HG03066 (cell line): ENCODE results near the gene FABP1.

ENCODE experiments used
- ATAC-seq: cut with Tn5 transposase; IDR thresholded peaks from one replicate; pipeline ENCODE4 v1.9.1; 2021; ENCODE audit warnings: low read depth; ENCODE audit not compliant: unreplicated experiment

FABP1 gene

GRCh38 chr2:88127888-88128653 is at the start of gene FABP1:
Gene FABP1 (minus strand): TSS chr2:88128062. CDS start chr2:88128017, 45 bp downstream.
- ATAC-seq = no peak

DNA sequence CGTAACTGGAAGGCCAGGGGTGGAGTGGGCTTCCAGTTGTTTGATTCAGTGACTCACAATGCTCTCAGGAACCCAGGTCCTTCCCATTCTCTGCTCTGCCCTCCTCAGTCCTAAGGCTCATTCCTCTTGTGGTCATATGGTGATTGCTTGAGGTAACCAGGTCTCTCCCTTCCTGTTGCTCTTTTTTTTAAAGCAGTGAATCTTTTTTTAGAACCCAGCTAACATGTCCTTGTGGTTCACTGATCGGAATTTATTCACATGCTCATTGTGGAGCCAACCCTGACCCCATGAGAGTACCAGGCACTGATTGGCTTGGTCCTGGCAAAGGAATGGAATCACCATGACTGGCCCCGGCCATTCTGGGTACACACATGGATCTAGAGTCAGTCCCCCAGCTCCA is 49.7 kb upstream of the FABP1 start:
- no peak for ATAC-seq

DNA sequence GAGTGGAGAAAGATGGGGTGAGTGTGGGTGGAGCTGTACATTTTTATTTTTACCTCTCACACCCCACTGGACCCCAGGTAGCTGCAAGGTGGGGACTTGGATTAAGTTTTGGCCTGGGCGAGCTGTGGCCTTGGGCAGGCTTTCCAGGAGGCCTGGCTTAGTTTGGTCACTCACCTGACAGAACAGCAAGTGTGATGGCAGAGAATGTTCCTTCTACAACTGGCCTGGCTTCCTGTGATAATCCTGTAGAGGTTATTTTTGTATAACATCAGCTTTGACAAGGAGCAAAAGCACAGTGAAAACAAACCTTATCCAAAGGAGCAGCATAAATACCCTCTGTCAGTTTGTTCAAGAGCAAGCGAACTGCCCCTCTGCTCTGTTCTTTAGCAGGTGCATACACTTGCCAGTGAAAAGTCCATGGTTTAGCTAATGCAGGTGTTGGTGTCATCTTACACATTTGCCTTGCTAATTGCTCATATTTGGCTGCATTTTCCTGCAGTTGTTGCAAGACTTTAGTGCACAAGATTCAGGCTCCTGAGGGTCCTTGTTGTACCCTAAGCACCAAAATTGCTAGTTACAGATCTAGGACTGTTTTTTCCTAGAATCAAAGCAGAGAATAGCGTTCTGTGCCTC is 48.6 kb upstream of the FABP1 start:
- ATAC-seq = no peak

DNA sequence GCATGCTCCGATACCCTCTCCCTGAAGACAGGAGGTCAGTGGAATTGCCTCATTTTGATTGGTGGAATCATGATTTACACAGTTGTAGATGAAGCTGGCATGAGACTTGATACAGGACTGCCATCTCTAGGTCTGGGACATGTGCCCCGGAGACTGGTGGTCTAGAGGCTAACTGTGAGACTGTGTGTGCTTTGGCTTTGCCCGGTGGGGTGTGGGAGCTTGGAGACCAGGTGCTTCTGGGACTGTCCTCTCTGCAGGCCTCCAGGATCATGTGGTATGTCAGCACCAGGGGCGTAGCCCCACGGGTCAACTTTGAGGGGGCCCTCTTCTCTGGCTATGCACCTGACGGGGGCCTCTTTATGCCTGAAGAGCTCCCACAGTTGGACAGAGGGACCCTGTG is 45.0 kb upstream of the FABP1 start:
- ATAC-seq = no peak

DNA sequence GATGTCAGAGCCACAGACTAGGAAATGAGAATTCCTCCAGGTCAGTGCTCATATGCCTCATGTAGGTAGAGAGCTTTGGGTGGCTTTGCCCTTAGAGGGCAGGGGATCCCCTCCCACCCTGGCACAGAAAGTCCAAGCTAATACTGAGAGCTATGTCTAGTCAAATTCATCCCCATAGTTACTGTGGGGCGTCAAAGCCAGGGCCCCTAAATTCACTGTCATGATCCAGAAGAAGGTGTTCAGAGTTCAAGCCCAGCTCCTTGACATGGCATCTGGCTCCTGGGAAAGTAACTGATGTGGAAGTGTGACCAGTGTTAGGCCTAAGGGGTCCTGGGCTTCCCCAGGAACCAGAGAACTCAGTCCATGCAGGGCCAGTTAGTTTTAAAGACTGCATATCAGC is 44.1 kb upstream of the FABP1 start:
- no peak for ATAC-seq

DNA sequence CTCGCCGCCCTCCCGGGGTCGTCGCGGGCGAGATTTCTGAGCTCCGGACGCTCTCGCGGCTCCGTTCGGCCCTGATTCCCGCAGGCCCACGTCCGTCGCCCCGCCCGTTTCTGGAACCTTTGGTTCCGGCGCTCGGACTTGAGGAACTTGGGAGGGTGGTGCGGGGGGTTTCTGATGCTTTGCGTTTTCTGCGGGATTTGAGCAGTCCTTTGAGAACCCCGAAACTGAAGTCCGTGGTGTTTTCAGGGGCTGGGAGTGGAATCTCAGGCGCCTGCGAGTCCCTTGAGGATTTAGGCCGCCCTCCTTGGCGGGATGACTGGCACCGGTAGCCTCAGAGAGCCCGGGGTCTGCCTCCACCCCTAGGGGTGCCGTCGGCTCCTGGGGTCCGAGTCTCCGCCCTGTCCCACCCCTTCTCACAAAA is 42.6 kb upstream of the FABP1 start:
- ATAC-seq = no peak

GRCh38 chr2:88168386-88168785 is 40.5 kb upstream of the FABP1 start:
- ATAC-seq = no peak

DNA sequence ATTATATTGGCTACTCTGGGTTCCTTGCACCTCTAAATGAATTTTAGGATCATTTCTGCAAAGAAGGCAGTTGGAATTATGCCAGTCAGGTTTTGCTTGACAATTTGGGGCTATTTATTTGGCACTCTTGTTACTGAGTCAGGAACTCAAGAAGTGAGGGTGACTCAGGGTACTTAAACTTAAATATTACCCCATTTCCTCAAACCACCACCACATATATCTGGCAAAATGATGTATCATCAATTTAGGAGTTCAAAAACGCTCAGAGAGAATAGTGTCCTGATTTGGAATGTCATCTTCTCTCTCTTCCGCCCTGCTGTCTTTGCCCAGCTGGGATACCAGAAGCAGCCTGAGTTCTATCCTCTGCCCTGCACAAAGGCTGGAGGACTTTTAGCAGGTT is 39.9 kb upstream of the FABP1 start:
- ATAC-seq = no peak

DNA sequence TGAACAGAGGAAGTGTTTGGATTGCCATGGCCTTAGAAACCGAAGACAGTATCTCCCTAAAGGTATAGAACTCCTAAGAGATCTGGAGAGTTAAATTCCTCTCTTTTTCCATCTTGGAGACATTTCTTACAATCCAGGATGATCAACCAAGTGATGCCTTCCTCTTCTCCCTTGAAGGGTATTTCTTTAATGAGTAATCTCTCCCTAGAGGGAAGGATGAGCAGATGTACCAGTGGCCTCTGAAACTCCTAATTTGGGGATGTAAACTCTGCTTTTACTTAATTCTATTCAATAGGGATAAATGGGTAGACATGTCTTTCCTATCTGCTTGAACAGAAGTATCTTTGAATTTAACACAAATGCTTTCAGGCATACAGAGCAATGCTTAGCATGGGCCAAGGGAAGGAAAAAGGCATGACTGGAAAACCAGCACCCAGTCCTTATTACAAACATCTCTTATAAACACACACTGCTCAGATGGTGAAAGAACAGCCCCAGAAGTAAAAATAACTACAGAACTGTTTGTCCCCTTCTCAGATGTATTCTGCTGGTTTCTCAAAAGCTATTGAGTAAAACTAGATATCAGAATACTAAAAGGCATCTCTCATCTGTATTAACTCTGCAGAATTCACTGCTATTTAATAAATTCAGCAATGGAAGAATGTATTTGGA is 37.6 kb upstream of the FABP1 start:
- no peak for ATAC-seq

DNA sequence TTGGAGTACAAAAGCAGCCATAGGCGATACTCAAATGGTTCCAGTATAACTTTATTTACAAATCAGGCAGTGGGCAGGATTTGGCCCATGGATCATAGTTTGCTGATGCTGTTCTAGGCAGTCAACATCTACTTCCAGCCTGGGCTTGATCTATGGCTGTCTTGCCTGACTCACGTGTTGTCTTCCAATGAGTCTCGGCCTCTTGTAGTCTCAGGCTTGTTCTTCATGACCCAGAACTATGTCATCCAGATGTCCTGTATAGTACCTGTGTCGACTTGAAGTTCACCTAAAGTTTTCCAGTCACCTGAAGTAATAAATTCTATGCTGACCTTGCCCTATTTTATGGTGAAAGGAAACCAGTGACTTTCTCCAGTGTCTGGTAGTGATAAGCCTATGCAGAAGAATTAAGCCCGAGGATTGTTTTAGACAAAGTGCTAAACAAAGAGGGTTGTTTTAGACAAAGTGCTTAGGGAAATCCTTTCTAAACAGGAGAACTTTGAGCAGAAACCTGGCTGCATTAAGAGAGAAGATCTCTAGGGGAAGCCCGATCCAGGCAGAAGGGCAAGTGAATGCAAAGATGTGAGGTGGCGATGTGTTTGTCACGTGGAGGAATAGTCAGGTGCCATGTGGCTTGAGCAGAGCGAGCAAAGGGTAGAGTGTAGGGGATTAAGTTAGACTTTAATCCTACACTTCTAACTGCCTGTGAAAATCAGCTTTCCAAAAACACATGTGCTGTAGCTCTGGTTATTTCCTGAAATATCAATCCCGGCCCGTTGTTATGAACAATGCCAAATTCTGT is 33.8 kb upstream of the FABP1 start:
- ATAC-seq = no peak

DNA sequence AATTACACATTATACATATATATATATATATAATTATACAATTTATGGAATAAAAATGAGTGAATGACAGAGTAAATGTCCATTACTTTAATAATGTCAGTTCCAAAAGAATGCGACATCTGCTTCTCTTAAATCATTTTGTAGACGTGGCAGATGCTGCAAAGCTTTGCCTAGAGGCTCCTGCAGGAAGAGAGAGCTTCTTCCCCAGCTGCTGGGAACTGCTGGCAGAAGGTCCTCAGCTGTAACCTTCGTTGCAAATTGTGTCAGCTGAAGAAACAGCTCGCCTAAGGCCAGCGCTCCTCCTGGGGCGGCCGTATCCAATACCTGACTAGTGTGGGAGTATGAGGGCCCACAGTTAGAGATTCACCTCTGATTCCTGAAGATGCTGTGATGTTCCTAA is 32.7 kb upstream of the FABP1 start:
- no peak for ATAC-seq

DNA sequence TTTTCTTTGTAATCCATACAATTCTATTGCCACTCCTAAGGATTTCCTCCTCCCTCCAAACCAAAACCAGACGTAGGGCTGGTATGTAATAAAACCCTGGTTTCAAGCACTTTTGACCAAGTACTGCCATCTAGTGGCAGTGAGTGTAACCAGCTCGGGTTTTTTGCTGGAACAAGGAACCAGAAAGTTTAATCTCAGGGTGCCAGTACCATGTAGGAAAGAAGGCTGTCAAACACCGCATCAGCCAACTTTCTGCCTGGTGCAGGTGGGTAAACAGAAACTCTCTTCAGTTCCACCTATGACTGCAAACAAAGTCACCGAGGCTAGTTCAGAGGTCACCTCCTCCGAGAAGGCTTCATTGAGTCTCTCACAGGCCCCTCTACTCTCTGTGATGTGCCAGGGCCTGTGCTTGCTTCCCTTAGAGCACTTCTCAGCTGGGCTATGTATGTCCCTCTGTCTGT is 32.1 kb upstream of the FABP1 start:
- no peak for ATAC-seq

- no peak for ATAC-seq
Observed at GRCh38 chr2:88159481-88159880, 31.6 kb upstream of the FABP1 start.

- no peak for ATAC-seq
Observed at GRCh38 chr2:88148929-88149438, 21.1 kb upstream of the FABP1 start.

GRCh38 chr2:88147145-88147544 is 19.3 kb upstream of the FABP1 start:
- no peak for ATAC-seq

DNA sequence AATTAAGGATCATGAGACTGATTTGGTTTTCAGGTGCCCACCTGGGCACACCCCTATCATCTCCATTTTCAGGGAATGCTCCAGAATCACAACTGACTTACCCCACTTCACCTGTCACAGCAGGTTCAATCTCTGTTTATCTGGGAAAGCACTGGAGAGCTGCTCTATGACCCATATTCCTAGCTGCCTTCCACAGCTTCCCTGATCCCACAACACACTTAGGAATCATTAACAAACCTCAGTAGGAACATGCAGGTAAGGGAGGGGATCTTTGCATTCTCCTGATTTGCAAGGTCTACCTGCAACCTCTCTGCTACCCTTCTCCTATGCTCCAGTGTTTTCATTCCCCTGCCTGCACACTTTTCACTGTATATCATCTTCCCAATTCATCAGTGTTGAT is 18.7 kb upstream of the FABP1 start:
- ATAC-seq = no peak

GRCh38 chr2:88144914-88145497 is 17.1 kb upstream of the FABP1 start:
- ATAC-seq = no peak

GRCh38 chr2:88144271-88144670 is 16.4 kb upstream of the FABP1 start:
- no peak for ATAC-seq

GRCh38 chr2:88141952-88142351 is 14.1 kb upstream of the FABP1 start:
- no peak for ATAC-seq

- ATAC-seq = no peak
Observed at GRCh38 chr2:88139804-88140203, 11.9 kb upstream of the FABP1 start.
